ENCODE results near the gene ARID4B. TPM values are rescaled to one million over a fixed set of nuclear protein-coding genes. Genes with fewer than 3 reads are reported as not detected.
A peak's percentile ranks its signal among the peaks of the same experiment; 100 is the strongest.
"Not testable (repeated sequence)": the region's sequence is repeated elsewhere in the genome, so short reads cannot be mapped to it uniquely, and the experiment has no call there.

Gene ARID4B
- total RNA-seq, 2 experiments from 2014 or later, result 30.1 to 30.6 TPM

DNA sequence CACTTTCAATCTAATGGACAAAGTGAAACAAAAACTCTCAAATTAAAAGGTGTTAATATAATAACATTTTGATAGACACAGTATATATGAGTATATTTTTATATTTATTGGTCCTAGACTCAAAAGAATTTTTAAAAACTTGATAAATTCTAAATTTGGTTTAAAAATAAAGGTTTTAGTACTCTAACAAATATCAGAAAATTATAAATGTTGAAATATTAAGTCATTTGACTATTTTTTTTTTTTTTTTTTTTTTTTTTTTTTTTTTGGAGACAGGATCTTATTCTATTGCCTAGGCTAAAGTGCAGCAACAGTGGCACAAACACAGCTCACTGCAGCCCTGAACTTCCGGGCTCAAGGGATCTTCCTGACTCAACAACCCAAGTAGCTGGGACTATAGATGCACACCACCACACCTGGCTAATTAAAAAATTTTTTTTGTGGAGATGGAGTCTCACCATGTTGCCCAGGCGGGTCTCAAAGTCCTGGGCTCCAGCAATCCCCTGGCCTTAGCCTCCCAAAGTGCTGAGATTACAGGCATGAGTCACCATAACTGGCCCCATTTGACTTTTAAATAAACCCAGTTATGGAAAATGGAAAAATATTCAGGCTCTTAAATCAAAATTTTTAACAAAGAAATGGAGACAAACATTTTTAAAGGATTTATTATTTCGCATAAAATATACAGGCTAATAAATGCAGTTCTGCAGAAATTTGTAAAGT is 106.2 kb downstream of the ARID4B start:
- Mint-ChIP-seq H3K27me3 (no peaks in the 10 kb centered on the region), H3K9me3 (no peaks in the 10 kb centered on the region), H3K4me1 (no peaks in the 10 kb centered on the region), H3K27ac (no peak overlapping the region), H3K4me3 (no peak overlapping the region), H3K36me3 (peaks cover 1% of the 10 kb centered on the region)
- DNase-seq, result no peak

DNA sequence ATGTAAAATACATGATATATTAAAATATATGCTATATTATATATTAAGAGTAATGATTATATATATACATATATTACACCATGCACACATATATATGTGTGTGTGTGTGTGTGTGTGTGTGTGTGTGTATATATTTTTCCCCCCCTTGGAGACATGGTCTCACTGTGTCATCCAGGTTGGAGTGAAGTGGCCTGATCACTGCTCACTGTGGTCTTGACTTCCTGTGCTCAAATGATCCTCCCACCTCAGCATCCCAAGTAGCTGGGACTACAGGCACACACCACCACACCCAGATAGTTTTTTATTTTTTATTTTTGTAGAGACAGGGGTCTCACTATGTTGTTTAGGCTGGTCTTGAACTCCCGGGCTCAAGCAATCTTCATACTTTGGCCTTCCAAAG is 112.5 kb downstream of the ARID4B start:
- Mint-ChIP-seq H3K27me3 (no peaks in the 10 kb centered on the region), H3K4me3 (no peak overlapping the region), H3K27ac (peak overlapping the region; percentile 63), H3K9me3 (no peaks in the 10 kb centered on the region), H3K36me3 (peaks cover 14% of the 10 kb centered on the region), H3K4me1 (peaks cover 18% of the 10 kb centered on the region)
- no peak for DNase-seq

DNA sequence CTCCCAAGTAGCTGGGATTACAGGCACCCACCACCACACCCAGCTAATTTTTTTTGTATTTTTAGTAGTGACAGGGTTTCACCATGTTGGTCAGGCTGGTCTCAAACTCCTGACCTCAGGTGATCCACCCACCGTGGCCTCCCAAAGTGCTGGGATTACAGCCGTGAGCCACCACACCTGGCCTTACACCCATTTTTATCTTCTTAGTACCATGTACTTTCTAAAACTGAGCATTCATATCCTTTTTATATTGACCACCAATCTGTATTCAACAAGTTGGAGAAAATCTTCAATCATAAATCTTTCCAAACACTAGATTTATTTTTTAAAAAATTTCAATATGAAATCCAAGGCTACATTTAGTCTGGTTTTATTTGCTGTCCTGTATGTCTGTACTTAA is 113.0 kb downstream of the ARID4B start:
- not testable (repeated sequence) for H3K4me3 Mint-ChIP-seq, H3K9me3 Mint-ChIP-seq, DNase-seq, H3K27me3 Mint-ChIP-seq
- Mint-ChIP-seq H3K36me3 (peaks cover 14% of the 10 kb centered on the region), H3K4me1 (peaks cover 18% of the 10 kb centered on the region), H3K27ac (peak overlapping the region; percentile 29)

GRCh38 chr1:235213752-235214151 is 114.2 kb downstream of the ARID4B start:
- Mint-ChIP-seq H3K27me3 (no peaks in the 10 kb centered on the region), H3K4me3 (peak overlapping the region; percentile 6), H3K9me3 (no peaks in the 10 kb centered on the region), H3K4me1 (peaks cover 18% of the 10 kb centered on the region), H3K27ac (peak overlapping the region; percentile 39), H3K36me3 (peaks cover 14% of the 10 kb centered on the region)
- DNase-seq, result no peak

DNA sequence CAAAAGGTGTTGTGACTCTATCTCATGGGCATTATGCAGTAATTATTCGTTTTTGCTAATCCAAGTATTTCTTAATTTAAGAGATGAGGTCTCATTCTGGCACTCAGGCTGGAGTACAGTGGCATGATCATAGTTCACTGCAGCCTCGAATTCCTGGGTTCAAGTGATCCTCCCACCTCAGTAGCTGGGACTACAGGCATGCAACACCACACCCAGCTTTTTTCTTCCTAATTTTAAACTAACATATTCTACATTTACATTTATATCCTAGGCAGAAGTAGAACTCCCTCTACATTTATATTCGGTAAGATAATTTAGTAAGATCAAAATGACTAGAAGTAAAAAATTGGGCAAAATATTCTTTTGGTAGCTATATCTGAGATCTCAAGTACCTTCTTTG is 116.5 kb downstream of the ARID4B start:
- Mint-ChIP-seq H3K27me3 (no peaks in the 10 kb centered on the region), H3K36me3 (peaks cover 15% of the 10 kb centered on the region), H3K27ac (no peak overlapping the region), H3K9me3 (no peaks in the 10 kb centered on the region), H3K4me1 (peaks cover 28% of the 10 kb centered on the region), H3K4me3 (no peak overlapping the region)
- DNase-seq, result no peak

DNA sequence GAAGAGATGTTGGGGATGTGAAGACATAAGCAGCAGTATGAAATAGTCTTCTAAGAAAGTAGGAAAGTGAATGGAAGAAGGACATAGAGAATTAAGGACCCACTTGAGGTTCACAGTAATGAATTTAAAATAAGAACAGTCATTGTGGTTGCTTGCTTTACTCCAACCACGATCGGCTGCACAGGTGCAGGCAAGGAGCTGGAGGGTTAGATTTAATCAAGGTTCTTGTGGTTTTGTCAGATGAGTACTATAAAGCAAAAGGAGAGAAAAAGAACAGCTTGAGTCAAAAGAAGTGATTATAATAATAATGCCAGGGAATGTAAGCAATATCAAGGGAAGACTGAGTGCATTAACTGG is 120.8 kb downstream of the ARID4B start:
- peaks cover 21% of the 10 kb centered on the region for H3K4me1 Mint-ChIP-seq
- H3K27me3 Mint-ChIP-seq, result no peaks in the 10 kb centered on the region
- H3K9me3 Mint-ChIP-seq, result no peaks in the 10 kb centered on the region
- peak overlapping the region; percentile 84 for H3K27ac Mint-ChIP-seq
- peak overlapping the region; percentile 19 for H3K4me3 Mint-ChIP-seq
- DNase-seq, result peak; percentile 33
- H3K36me3 Mint-ChIP-seq, result peaks cover 14% of the 10 kb centered on the region

DNA sequence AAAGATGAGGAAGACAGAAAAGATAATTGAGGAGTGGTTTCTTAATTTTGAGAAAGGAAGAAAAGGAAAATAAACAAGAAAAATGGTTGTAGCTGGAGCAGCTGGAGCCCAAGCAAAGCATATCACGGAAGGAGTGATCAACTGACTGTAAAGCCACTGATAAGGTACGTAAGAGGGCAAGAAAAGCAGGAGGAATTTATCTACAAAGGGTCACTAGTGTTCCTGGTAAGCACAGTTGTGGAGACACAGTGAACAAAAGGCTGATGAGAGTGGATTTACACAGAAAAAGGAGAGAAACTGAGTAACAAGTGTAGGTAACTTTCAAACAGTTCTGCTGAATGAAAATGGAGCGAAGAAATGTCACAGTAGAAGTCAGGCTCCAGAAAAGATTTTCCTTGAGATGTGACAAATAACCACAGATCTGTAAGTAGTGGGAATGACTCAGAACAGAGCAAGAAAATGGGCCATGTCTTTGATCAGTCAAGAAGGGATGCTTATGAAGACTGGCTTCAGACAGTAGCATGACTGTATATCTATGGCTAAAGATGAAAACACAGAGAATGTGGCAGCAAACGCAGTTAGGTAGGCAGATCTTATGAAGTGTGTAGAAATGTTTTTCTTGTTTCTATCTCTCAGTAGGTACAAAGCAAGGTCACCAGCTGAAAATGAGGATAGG is 121.3 kb downstream of the ARID4B start:
- no peaks in the 10 kb centered on the region for H3K27me3 Mint-ChIP-seq
- H3K4me1 Mint-ChIP-seq, result peaks cover 19% of the 10 kb centered on the region
- H3K36me3 Mint-ChIP-seq, result peaks cover 11% of the 10 kb centered on the region
- no peaks in the 10 kb centered on the region for H3K9me3 Mint-ChIP-seq
- DNase-seq, result no peak
- H3K4me3 Mint-ChIP-seq, result peak overlapping the region; percentile 19
- peak overlapping the region; percentile 84 for H3K27ac Mint-ChIP-seq

DNA sequence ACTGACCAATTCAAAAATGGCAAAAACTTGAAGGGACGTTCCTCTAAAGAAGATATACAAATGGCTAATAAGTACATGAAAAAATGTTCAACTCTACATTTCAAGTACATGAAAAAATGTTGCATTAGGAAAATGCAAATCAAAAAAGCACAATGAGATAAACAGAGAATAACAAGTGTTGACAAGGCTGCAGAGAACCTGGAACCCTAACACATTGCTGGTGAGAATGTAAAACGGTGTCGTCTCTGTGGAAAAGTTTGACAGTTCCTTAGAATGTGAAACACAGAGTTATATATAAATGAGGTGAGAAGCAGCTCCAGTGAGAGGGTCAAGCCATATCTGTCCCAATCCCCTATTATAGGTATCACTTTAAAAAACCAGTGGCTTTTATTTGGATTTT is 122.3 kb downstream of the ARID4B start:
- peaks cover 8% of the 10 kb centered on the region for H3K36me3 Mint-ChIP-seq
- no peaks in the 10 kb centered on the region for H3K27me3 Mint-ChIP-seq
- H3K4me1 Mint-ChIP-seq, result peaks cover 19% of the 10 kb centered on the region
- no peaks in the 10 kb centered on the region for H3K9me3 Mint-ChIP-seq
- no peak overlapping the region for H3K27ac Mint-ChIP-seq
- no peak overlapping the region for H3K4me3 Mint-ChIP-seq
- DNase-seq, result no peak

- Mint-ChIP-seq H3K27me3 (no peaks in the 10 kb centered on the region), H3K4me1 (peaks cover 19% of the 10 kb centered on the region), H3K27ac (no peak overlapping the region), H3K36me3 (peaks cover 12% of the 10 kb centered on the region), H3K4me3 (no peak overlapping the region), H3K9me3 (no peaks in the 10 kb centered on the region)
- no peak for DNase-seq
Observed at GRCh38 chr1:235203428-235203827, 124.6 kb downstream of the ARID4B start.

DNA sequence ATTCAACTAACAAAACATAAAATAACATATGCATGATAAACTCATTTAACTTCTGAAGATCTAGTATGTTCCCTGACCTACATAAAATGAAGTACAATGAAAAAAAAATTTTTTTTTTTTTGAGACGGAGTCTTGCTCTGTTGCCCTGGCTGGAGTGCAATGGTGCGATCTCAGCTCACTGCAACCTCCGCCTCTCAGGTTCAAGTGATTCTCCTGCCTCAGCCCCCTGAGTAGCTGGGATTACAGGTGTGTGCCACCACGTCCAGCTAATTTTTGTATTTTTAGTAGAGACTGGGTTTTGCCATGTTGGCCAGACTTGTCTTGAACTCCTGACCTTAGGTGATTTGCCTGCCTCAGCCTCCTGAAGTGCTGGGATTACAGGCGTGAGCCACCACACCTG is 125.5 kb downstream of the ARID4B start:
- not testable (repeated sequence) for H3K27ac Mint-ChIP-seq, H3K9me3 Mint-ChIP-seq, DNase-seq, H3K4me3 Mint-ChIP-seq, H3K27me3 Mint-ChIP-seq
- Mint-ChIP-seq H3K36me3 (peaks cover 12% of the 10 kb centered on the region), H3K4me1 (peaks cover 17% of the 10 kb centered on the region)

- Mint-ChIP-seq H3K9me3 (no peaks in the 10 kb centered on the region), H3K27ac (no peak overlapping the region), H3K4me1 (no peaks in the 10 kb centered on the region), H3K27me3 (no peaks in the 10 kb centered on the region), H3K4me3 (no peak overlapping the region), H3K36me3 (peaks cover 8% of the 10 kb centered on the region)
- DNase-seq, result no peak
Observed at GRCh38 chr1:235199441-235199840, 128.5 kb downstream of the ARID4B start.

DNA sequence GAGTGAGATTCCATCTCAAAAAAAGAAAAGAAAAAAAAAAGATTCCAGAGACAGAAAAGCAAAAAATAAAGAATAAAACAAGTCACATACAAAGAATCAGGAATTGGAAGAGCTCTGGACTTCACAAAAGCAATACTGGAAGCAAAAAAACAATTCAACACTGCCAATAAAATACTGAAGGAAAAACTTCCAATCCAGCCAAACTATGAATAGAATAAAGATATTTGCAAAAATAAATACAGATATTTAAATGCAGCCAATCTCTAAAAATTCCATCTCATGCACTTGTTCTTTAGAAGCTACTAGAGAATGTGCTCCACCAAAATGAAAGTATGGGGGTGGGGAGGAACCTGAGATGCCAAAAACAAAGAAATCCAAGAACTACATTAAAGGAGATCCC is 137.5 kb downstream of the ARID4B start:
- Mint-ChIP-seq H3K4me1 (peaks cover 10% of the 10 kb centered on the region), H3K27me3 (no peaks in the 10 kb centered on the region), H3K9me3 (no peaks in the 10 kb centered on the region), H3K4me3 (no peak overlapping the region), H3K27ac (no peak overlapping the region), H3K36me3 (peaks cover 11% of the 10 kb centered on the region)
- DNase-seq, result no peak

GRCh38 chr1:235187316-235187715 is 140.7 kb downstream of the ARID4B start:
- DNase-seq, result no peak
- H3K36me3 Mint-ChIP-seq, result peaks cover 11% of the 10 kb centered on the region
- no peaks in the 10 kb centered on the region for H3K9me3 Mint-ChIP-seq
- H3K4me1 Mint-ChIP-seq, result peaks cover 9% of the 10 kb centered on the region
- no peak overlapping the region for H3K27ac Mint-ChIP-seq
- no peaks in the 10 kb centered on the region for H3K27me3 Mint-ChIP-seq
- H3K4me3 Mint-ChIP-seq, result no peak overlapping the region

DNA sequence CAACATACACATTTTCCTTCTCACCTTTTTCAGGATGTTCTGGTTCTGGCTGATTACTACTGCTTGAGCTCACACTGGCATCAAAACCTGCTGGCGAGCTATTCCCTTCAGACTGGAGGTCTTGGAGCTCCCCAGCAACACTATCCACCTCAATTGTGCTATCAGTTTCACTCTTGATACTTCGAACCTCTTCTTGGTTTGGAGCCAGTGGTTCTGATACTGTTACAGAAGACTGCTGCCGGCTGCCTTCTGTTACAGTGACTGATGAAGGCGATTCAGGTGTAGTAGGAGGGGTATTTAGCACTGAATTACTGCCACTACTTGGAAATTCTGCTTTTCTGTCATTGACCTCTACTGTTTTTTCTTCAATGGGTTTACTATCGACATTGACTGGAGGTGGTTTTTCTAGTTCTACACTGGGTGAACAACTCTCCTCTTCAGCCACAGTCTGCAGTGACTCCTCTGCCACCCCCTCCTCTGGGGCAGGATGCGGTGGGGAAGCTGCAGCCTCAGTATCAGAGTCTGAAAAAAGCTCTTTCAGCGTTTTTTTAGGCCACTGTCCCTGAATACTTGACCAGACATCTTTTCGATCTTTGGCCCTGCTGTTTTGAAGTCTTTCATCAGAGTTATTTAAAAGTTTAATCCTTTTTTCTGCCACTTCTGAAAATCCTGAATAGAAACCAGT is 146.3 kb downstream of the ARID4B start:
- DNase-seq, result no peak
- Mint-ChIP-seq H3K9me3 (no peaks in the 10 kb centered on the region), H3K4me3 (no peak overlapping the region), H3K36me3 (peaks cover 13% of the 10 kb centered on the region), H3K27ac (peak overlapping the region; percentile 47), H3K4me1 (peaks cover 13% of the 10 kb centered on the region), H3K27me3 (no peaks in the 10 kb centered on the region)

DNA sequence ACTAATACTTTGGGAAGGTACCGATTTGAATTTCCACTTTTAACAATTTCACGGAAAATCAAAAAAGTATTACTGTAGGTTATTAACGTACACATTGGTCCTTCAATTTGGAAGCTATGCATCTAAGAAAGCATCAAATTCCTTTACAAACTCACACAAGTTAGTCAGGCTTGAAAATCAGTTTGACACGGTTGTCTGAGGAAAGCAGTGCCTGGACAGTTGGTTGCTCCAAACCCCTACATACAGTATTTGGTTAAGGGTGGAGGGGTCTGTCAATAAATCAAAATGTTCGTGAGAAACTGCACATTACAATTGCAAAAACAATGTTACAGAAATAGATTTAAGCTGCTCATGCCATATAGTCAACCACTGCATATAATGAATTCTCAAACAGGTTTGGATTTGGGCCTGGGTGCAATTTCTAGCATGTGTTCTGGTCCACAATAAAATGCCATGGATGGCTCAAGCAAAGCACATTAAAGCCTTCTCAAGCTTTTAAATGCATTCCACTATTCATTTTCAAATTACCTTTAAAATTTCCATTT is 147.0 kb downstream of the ARID4B start:
- Mint-ChIP-seq H3K9me3 (no peaks in the 10 kb centered on the region), H3K36me3 (peaks cover 13% of the 10 kb centered on the region), H3K4me3 (no peak overlapping the region), H3K27me3 (no peaks in the 10 kb centered on the region), H3K4me1 (peaks cover 13% of the 10 kb centered on the region), H3K27ac (peak overlapping the region; percentile 47)
- DNase-seq, result no peak

All from activated naive CD8-positive, alpha-beta T cell treated with anti-CD3 and anti-CD28 coated beads for 36 hours (primary cell).